ENCODE results near the gene NARS2.
"Not testable (repeated sequence)": the region's sequence is repeated elsewhere in the genome, so short reads cannot be mapped to it uniquely, and the experiment has no call there.

The NARS2 gene

DNA sequence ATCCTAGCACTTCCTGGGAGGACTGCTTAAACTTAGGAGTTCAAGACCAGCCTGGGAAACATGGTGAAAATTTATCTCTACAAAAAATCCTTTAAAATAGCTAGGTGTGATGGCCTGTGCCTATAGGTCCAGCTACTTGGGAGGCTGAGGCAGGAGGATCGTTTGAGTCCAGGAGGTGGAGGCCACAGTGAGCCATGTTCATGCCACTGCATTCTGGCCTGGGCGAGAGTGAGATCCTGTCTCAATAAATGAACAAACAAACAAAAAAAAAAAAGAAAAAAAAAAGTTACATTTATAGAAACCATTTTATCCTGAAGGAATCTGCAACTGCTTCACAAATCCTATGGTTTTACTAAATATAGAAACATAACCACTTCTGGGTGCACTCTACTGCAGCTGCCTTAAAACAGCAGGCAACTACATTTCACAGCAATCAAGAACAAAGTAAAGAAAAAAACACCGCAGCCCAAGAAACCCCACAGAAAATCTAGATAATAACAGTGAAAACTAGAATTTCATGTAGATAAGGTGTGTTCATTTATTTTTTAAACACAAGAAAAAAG, 81.2 kb downstream of the NARS2 start:
- in situ Hi-C loops (cut with MboI; ENCODE audit: low sequenced_read_pairs): no loop called here

DNA sequence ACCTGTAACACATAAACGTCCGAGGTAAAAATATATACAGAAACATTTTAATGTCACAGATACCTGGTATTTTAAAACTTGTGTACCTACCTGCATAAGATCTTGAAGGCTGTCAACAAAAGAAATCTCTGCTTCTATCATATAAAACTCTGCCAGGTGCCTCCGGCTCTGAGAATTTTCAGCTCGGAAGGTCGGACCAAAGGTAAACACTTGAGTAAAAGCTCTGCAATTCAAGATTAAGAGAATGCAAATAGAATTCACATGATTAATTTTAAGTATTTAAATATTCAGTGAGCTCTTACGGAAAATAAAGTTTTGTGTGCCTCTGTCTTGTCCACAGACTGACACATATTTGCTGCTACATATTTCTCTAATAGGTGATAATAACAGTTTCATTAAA, 81.7 kb downstream of the NARS2 start:
- in situ Hi-C loops (cut with MboI; ENCODE audit: low sequenced_read_pairs): no loop called here

DNA sequence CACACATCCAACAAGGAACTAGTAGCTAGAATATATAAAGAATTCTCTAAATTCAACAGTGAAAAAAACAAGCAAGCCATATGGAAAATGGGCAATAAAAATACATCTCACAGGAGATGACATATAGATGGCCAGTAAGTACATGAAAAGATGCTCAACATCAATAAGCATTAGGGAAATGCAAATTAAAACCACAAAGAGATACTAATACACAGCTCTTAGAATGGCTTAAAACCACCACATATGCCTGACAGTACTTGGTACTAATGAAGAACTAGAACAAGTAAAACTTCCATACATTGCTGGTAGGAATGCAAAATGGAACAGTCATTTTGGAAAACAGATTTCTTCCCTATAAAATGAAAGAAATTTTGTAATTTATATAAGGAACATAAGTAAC, 85.5 kb downstream of the NARS2 start:
- in situ Hi-C loops (cut with MboI; ENCODE audit: low sequenced_read_pairs): no loop called here

DNA sequence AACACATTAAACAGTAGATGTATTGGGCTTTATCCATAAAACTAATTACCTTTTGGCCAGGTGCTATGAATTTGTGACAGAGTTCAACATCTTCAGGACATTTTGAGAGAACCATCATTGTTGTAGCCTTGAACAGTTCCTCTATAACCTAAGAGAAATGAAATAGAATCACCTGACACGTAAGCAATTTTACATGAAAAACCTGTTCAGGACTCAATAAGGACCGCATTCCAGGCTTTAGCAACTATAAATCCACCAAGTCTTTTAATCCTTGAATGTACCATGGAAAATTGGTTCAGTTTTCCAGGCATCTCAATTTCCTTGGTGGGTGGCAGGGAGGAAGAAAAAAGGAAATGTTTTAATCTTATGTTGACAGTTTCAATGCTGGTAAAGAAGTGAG, 96.1 kb downstream of the NARS2 start:
- in situ Hi-C loops (cut with MboI; ENCODE audit: low sequenced_read_pairs): no loop called here

DNA sequence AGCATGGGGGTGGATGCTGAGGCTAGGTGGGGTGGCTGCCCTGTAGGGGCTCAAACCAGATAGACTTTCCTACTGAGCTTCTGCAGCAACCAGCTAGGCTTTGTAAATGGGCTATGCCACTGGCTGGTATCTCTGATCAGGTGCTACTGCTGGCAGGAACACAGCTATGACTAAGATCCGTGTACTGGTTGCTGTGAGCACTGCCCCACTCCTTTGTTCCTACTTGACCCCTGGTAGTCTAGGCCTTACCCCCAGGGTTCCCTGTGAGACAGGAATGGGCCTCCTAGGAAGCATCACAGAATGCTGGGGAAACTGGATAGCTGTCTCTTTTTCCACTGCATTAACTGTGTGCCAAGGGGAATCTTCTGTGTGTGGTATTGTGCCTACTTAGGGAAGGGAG, 98.6 kb downstream of the NARS2 start:
- in situ Hi-C loops (cut with MboI; ENCODE audit: low sequenced_read_pairs): no loop called here

DNA sequence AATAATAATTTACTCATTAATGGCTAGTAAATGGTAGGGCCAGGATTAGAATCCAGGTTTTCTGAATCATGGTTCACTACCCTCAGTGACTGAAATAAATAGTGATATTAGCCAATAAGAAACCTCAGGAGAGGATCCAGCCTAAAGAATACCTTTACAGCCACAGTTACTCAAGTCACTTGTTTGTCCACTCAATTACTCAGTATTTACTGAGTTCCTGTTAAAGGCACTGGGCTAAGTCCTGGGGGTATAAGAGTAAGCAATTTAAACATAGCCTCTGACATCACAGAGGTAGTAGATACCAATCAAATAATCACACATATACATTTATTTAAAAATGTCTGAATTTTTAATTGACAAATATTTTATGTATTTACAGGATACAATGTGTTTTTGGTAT, 100.2 kb downstream of the NARS2 start:
- in situ Hi-C loops (cut with MboI; ENCODE audit: low sequenced_read_pairs): no loop called here

DNA sequence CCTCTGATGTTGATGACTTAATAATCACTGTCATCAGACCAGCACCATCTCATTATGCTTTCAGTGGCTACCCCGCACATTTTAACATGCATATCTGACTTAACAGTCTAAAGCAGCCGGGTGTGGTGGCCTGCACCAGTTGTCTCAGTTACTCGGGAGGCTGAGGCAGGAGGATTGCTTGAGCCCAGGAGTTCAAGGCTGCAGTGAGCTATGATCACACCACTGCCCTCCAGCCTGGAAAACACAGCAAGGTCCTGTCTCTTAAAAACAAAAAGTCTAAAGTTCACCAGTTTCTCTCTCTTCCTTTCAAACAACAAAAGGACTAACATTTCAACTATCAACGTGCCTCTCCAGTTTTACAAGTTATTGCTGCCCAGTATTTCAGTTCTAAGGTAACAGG, 101.8 kb downstream of the NARS2 start:
- in situ Hi-C loops (cut with MboI; ENCODE audit: low sequenced_read_pairs): no loop called here

DNA sequence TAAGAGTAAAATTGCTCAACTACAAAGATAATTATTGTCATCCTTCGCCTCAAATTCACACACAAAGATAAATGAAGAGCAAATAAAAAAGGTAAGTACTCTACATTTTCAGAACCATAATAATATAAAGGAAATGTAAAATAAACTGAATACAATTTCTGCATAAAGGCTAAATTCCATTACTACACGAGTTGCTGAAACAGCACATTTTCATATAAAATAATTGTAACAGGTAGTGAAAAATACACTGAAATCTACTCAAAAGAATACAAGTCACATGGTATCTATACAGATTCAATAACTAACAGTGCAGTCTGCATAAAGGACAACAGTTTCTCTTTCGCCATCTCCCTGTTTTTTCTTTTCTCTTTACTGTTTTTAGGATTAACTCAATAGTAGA, 102.3 kb downstream of the NARS2 start:
- in situ Hi-C loops (cut with MboI; ENCODE audit: low sequenced_read_pairs): no loop called here

DNA sequence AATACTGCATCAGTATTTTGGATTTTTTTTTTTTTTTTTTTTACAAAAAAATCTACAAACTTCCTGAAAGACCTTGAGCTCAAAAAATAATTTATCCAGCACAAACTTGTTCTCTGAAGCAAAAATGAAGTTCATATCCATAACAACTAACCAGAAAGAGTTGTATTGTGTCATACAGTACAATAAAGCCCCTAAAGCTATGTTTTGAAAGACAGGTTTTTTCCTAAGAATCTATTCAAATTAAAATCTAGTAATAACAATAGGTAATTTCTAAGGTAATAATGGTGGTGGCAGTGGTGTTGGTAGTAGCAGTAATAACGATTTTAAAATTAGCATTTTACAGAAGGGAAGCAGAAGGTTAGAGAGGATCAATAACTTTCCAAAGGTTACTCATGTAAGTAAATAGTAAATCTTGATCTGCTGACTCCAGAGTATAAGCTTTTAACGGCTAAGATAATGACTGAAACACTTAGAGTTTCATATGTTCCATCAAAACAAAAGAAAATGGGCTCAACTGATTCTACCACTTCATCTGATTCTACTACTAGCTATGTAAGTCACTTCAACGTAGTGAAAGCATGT, 103.7 kb downstream of the NARS2 start:
- in situ Hi-C loops (cut with MboI; ENCODE audit: low sequenced_read_pairs): no loop called here

DNA sequence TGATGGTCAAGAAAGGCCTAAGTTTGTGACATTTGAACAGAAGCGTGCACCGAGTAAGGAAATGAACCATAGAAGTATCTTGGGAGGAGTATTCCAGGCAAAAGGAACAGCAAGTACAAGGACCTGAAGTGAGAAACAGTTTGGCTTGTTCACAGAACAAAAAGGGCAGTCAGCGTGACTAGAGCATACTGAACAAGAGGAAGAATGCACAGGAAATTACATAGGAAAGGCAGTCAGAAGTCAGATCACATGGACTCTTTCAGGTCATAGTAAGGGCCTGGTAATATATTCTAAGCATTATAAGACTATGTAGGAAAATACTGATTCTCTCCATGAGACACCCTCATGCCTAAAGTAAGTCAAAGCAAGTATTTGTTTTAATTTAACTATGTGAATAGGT, 104.8 kb downstream of the NARS2 start:
- in situ Hi-C loops (cut with MboI; ENCODE audit: low sequenced_read_pairs): no loop called here

DNA sequence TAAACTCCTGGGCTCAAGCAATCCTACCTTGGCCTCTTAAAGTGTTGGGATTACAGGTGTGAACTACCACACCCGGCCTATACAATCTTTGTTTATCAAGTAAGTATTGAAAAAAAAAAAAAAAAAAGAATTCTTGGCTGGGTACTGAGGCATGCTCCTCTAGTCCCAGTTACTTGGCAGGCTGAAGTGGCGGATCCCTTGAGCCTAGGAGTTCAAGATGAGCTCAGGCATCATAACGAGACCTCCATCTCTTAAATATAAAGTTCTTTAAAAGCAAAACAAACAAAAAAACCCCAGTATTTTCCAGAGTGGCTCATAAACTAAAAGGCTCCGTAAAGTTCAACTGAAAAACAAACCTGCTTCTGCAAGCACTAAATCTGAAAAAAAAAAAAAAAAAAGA, 106.7 kb downstream of the NARS2 start:
- in situ Hi-C loops (cut with MboI; ENCODE audit: low sequenced_read_pairs): no loop called here

DNA sequence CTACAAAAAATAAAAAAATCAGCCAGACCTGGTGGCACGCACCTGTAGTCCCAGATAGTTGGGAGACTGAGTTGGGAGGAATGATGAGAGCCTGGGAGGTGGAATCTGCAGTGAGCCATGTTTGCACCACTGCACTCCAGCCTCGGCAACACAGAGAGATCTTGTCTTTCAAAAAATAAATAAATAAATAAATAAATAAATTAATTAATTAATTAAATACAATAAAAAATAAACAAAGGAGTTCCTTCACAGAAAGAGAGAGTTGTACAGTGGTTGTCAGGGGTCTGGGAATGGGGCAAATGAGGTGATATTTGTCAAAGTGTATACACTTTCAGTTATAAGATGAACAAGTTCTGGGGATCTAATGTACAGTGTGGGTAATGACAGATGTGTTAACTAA, 107.3 kb downstream of the NARS2 start:
- in situ Hi-C loops (cut with MboI; ENCODE audit: low sequenced_read_pairs): no loop called here

DNA sequence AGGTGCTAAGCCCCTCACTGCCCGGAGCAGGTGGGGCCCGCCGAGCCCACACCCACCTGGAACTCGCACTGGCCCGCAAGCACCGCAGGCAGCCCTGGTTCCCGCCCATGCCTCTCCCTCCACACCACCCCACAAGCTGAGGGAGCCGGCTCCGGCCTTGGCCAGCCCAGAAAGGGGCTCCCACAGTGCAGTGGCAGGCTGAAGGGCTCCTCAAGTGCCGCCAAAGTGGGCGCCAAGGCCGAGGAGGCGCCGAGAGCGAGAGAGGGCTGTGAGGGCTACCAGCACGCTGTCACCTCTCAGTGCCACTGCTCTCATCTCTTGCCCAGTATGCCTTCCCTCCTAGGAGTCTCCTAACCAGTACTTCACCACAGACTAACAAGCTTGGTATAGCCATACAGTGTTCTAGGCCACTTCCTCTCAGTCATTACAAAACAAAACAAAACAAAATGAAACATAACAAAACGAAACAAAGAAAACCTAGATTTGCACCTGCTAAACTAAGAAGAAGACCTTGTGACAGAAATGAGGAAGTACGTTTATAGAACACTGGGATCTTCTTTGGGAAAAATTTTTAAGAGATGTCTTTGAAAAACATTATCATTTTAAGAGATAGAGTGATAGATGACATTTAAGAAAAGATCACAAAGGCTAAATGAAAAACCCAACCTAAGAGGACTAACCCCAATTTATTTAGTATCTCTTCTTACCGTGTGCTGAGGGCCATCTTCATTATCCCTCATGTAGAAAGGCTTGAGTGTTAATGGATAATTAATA, 109.3 kb downstream of the NARS2 start:
- in situ Hi-C loops (cut with MboI; ENCODE audit: low sequenced_read_pairs): no loop called here

DNA sequence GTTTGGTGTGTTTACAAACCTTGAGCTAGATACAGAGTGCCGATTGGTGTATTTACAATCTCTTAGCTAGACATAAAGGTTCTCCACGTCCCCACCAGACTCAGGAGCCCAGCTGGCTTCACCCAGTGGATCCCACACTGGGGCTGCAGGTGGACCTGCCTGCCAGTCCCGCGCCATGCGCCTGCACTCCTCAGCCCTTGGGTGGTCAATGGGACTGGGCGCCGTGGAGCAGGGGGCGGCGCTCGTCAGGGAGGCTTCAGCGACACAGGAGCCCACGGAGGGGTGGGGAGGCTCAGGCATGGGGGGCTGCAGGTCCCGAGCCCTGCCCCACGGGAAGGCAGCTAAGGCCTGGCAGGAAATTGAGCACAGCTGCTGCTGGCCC, 109.9 kb downstream of the NARS2 start:
- in situ Hi-C loops (cut with MboI; ENCODE audit: low sequenced_read_pairs): not testable (repeated sequence)

DNA sequence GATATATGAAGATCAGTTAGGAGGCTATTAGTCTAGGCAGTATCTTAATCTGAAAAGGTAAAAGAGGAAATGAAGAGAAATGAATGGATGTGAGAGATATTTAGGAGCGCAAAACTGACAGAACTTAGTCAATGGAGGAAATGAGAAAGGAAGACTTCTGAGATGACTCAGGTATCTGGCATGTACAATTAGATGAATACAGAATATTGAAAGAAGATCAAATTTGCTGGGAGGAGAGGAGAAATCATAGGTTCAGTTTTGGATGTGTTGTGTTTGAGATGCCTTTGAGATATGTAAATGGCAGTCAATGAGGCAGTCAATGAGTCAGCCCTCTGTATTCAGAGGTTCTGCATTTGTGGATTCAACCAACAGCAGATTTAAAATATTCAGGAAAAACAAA, 114.2 kb downstream of the NARS2 start:
- in situ Hi-C loops (cut with MboI; ENCODE audit: low sequenced_read_pairs): no loop called here

DNA sequence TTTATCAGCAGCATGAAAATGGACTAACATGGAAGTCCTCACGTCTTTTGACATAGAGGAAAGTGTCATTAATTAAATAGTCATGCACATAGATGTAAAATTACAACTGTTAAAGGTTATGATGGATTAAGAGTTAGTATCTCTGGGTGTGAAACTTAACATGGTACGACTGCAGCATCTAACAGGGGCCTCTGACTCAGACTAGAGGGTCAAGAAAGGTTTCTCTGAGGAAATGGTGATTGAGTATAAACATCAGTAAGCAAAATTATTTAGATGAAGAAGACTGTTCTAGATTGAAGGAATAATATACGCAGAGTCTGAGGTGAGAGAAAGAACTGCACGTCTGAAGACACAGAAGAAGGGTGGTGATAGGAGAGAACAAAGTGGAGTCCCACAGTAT, 114.9 kb downstream of the NARS2 start:
- in situ Hi-C loops (cut with MboI; ENCODE audit: low sequenced_read_pairs): no loop called here

DNA sequence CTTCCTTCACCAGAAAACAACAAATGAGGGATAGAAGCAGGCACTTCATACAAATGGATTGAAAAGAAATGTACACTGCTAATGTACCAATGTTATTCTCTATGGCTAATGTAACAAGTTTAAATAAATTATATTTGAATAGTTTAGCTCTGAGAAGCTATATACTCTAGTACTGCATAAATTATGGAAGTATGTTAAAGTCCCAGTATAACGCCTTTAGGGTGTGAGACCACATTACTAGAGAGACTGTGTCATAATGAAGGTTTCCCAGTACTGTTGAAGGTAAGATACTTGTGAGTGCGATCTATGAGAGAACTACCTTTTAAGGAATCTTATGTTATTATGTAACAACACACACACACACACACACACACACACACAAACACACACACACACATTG, 117.2 kb downstream of the NARS2 start:
- in situ Hi-C loops (cut with MboI; ENCODE audit: low sequenced_read_pairs): no loop called here

DNA sequence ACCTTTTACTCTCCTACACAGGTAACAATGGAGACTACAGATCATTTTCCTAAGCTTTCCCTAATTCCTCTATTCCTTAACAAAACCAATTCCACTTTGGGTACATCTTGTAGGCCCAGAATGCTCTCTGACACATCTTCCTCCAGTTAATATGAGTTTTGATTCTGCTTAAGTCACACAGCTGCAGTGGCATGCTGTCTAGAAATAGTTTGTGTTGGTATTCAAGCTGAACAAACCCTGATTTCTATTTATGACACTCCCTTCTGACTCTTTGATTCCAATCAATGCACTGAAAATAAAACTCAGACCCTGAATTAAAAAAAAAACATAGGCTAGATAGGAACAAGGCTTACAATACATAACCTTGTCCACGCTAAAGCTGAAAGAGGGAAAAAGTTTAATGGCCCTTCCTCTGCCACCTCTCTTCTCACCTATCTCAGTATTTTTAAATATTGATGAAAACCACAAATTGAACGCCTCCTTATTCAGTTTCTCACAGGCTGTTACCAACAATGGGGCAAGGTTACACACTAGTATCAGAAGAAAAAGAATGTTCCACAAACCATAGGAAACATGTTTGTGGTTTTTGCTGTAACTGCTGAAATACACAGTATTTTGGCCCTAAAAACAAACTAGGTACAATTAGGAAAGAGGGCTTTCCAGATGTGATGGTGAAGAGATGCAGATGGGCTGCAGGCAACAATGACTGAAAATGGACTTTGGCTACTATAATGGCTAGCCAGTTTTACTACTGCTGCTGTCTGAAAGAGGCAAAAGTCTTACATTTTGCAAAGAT, 121.3 kb downstream of the NARS2 start:
- in situ Hi-C loops (cut with MboI; ENCODE audit: low sequenced_read_pairs): no loop called here

DNA sequence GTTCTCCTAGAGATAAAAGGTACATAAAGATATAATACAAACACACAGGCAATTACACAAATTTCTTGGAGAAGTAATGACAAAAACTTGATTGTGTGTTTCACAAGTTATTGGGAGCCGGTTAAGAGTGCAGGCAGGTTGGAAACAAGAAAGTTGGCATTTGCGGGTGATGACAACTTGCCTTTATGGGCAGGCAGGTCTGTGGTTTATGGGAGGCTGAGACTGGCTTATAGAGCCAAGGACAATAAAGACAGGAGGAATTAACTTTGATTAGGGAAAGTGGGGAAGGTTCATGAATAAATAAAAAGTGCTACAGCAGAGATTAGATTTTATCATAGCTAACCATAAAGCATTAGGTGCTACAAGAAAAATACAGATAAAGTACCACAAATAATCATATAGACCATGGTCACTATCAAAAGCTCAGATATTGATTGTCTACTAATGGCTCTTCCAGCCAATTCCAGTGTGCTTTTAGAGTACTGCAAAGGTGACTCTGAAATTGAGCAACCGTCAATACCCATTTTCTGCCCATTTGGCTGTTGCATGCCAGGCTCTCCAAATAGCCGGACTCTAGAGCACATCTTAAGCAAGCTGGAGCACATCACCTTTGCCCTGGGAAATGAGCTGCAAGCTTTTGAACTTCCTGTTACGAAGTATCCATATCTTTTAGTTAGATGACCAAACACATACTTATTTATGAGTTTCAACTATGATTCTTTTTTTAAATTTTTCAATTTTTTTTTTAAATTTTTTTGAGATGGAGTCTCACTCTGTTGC, 123.1 kb downstream of the NARS2 start:
- in situ Hi-C loops (cut with MboI; ENCODE audit: low sequenced_read_pairs): no loop called here

DNA sequence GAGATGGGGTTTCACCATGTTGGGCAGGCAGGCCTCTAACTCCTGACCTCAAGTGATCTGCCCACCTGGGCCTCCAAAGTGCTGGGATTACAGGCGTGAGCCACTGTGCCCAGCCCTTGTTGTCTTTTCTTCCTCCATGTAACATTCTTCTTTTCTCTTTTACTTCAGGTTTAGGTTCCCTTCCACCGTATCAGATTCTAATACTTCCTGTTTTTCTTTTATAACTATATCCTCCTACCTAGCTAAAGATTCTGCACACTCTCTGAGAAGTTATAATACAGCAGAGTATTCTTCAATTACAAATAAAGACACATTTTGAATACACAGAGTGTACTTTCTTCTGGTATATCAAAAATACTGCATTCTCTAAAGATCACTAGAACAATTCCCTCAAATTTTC, 123.8 kb downstream of the NARS2 start:
- in situ Hi-C loops (cut with MboI; ENCODE audit: low sequenced_read_pairs): no loop called here

DNA sequence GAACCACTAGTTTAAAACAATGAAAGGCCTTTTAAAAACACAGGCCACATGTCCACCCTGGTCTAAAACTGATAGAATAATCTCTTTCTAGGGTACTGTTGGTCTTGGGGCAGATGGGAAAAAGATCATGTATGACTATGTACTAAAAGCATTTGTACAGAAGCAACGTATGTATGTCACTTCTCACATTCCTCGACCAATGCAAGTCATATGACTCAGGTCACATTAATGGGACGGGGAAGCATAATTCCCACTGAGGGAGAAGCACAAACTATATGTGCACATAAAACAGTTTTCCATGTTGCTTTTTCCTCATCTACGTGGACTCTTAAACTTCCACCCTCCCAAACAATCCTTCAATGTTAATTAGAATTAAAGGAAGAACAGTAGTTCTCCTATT, 124.8 kb downstream of the NARS2 start:
- in situ Hi-C loops (cut with MboI; ENCODE audit: low sequenced_read_pairs): no loop called here

Data from hTERT RPE-1 (cell line).